Left lobe of liver (tissue), 2 donors: ENCODE data around the gene PCYT2. TPM values are rescaled to one million over a fixed set of nuclear protein-coding genes. Genes with fewer than 3 reads are reported as not detected.
A peak's percentile ranks its signal among the peaks of the same experiment; 100 is the strongest.

Source experiments
- ATAC-seq: fragments of 200-7000 bp; cut with Tn5 transposase; one replicate; pipeline ENCODE4 v1.9.1; 2020; ENCODE audit warnings: mild to moderate bottlenecking, moderate library complexity
- DNase-seq: peaks from one replicate; pipeline ENCODE4 v3.0.0-alpha.2; 2020; ENCODE audit warnings: low spot score
- total RNA-seq: library from RNA; stranded (reverse); gene quantifications from one replicate; pipeline ENCODE4 v1.2.1, GENCODE V29; 2021
- donor health status: DM: no; HTN: no; CAD: no; lungs with moderate emphysema.
- donor health status: DM: no; HTN: yes; CAD: no.

The PCYT2 gene
- total RNA-seq, 1 donor from 2014 or later: 113 TPM

DNA sequence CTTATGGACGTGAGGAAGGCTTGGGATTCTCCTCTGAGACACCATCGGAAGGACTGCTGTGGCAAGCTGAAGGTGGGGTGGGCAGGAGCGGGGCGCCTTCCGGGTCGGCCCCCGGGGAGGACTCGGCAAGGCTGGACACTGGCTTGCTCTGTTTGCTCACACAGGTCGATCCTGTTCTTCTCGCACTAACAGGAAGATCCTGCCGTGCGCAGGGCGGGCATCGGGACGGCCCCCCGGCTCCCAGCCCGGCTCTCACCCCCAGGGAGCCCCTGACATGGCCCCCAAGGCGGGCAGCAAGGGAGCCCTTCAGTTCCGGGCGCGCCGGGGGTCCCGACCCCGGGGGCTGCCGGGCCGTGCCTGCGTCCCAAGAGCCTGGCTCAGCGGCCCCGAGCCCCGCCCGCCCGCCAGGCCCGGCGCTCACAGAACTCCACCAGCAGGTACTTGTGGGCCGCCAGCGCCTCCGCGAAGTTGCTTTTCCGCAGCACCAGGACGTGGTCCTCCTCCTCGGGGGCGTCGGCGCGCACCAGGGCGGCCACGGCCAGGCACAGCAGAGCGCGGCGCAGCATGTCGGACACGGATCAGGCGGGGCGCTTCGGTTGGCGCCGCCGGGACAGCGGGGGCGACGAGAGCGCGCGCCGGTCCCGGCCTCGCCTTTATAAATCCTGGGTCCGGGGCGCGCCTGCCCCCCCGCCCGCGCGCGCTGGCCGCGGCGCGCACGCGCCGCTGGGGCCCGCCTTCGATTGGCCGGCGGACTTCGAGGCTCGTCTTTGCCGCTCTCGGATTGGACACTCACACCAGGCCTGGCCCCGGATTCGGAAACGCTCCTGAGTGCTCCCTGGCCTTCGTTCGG lies 51.1 kb downstream of the PCYT2 start, which contains the start of gene P4HB:
TSS of gene P4HB (minus strand) at position 630 of the 850 bp plus-strand sequence. CDS start at position 566, 64 bp downstream.
- ATAC-seq: peak; percentile 67
- no peak for DNase-seq

GRCh38 chr17:81858967-81859905 lies 52.0 kb downstream of the PCYT2 start:
- DNase-seq (no peak), ATAC-seq (no peak)

DNA sequence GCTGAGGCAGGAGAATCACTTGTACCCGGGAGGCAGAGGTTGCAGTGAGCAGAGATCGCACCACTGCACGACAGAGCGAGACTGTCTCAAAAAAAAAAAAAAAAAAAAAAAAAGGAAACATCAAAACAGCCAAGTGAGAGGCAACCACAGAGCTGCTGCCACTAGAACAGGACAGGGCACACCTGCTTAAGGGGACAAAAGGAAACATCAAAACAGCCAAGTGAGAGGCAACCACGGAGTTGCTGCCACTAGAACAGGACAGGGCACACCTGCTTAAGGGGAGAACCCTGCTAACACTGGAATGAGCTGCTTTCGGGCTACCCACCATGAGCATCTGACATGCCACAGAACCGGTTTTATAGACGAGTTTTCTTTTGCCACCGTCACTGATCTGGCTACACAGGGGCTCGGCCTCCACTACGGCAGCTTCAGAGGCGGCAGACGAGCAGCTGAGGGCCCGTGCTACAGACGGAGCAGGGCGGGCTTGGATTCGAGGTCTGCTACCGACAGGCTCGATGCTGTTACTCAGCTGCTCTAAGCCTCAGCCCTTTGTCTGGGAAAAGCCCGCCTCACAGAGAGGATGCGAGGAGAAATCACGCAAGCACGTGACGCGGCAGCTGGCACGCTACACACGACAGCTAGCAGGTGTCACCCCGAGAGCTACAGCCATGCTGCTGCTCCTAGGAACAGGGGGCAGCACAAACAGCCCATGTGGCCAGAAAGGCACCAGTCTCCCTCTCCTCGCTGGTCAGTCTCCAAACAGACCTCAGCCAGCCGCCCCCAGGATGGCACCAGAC lies 52.8 kb downstream of the PCYT2 start:
- no peak for ATAC-seq

DNA sequence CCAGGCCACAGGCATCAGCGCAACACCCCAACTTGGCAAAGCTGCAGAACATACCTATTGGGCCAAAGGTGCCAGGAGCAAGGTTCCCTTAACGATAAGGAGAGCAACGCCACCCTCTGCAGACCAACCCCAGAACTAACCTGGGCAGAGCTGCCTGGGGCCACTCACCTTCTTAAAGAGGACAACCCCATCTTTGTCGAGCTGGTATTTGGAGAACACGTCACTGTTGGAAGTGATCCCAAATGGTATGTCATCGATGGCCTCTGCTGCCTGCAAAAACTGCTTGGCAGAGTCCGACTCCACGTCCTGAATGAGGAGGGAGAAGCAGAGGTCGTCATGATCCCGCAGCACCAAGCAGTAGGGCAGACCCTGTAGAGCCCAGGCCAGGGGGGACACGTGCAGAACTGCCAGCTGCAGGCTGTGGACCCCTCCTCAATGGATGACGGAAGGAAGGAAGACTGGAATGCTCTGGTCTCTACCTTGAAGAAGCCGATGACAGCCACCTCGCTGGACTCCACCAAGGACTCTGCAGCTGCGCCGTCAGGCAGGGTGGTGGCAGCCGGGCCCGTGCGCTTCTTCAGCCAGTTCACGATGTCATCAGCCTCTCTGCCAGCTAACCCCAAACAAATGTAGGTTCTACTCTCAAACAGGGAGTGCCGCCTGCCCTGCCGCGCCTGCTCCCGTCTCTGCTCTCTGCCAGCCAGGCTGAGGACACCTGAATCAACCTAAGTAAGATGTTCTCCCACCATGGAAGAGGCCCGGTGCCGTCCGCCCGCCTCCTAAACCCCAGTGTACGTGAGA lies 56.0 kb downstream of the PCYT2 start:
- peak; percentile 78 for DNase-seq
- peak; percentile 76 for ATAC-seq

More for the DNA sequence above, 52.8 kb downstream of the PCYT2 start:
- peak; percentile 60 for DNase-seq

DNA sequence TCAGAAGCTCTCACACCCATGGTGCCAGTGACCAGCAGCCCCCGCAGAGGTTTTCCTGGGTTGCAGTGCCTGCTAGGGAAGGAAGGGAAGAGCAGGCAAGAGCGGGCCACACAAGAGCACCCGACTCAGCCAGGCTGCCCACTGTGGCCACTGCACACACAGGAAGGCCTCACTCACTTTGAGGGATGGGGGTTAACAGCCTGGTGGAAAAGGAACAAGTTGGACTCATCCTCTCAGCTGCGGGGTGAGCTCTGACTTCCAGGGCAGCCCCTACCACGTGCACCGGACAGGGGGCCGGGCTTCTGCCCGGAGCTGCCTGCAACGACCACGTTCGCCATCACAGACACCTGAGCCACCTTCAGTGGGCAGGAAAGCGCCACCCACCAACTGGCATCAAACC lies 59.0 kb downstream of the PCYT2 start:
- no peak for ATAC-seq
- no peak for DNase-seq

GRCh38 chr17:81851423-81851822 lies 59.8 kb downstream of the PCYT2 start:
- no peak for ATAC-seq
- no peak for DNase-seq

Other genes starting within 250 kb of the PCYT2 start
- 18.3 TPM for gene OXLD1, start 244.8 kb downstream of the PCYT2 start, total RNA-seq
- 7.0 TPM for gene CCDC137, start 244.7 kb downstream of the PCYT2 start, total RNA-seq
- 5.1 TPM for gene ARL16, start 227.6 kb downstream of the PCYT2 start, total RNA-seq
- 40.3 TPM for gene HGS, start 227.4 kb downstream of the PCYT2 start, total RNA-seq
- 75.7 TPM for gene MRPL12, start 208.0 kb downstream of the PCYT2 start, total RNA-seq
- 105 TPM for gene SLC25A10, start 199.1 kb downstream of the PCYT2 start, total RNA-seq
- gene GCGR, start 107.2 kb downstream of the PCYT2 start, total RNA-seq: 109 TPM
- 17.9 TPM for gene MCRIP1, start 78.1 kb downstream of the PCYT2 start, total RNA-seq
- gene PPP1R27, start 76.3 kb downstream of the PCYT2 start, total RNA-seq: not detected
- gene P4HB, start 50.9 kb downstream of the PCYT2 start, total RNA-seq: 1,392 TPM
- 109 TPM for gene ARHGDIA, start 40.1 kb downstream of the PCYT2 start, total RNA-seq
- 14.5 TPM for gene ALYREF, start 19.8 kb downstream of the PCYT2 start, total RNA-seq
- 95.7 TPM for gene ANAPC11, start 19.7 kb downstream of the PCYT2 start, total RNA-seq
- gene NPB, start 9.2 kb downstream of the PCYT2 start, total RNA-seq: 0.13 TPM
- 18.0 TPM for gene SIRT7, start 6.8 kb upstream of the PCYT2 start, total RNA-seq
- gene MAFG, start 16.3 kb upstream of the PCYT2 start, total RNA-seq: 12.6 TPM
- gene PYCR1, start 25.9 kb upstream of the PCYT2 start, total RNA-seq: 5.2 TPM
- gene MYADML2, start 35.8 kb upstream of the PCYT2 start, total RNA-seq: not detected
- 4.2 TPM for gene NOTUM, start 49.8 kb upstream of the PCYT2 start, total RNA-seq
- 62.9 TPM for gene ASPSCR1, start 66.2 kb upstream of the PCYT2 start, total RNA-seq
- 60.0 TPM for gene CENPX, start 111.5 kb upstream of the PCYT2 start, total RNA-seq
- gene LRRC45, start 111.9 kb upstream of the PCYT2 start, total RNA-seq: 19.4 TPM
- gene RAC3, start 120.3 kb upstream of the PCYT2 start, total RNA-seq: 8.7 TPM
- 1,477 TPM for gene DCXR, start 126.3 kb upstream of the PCYT2 start, total RNA-seq
- 45.8 TPM for gene RFNG, start 140.4 kb upstream of the PCYT2 start, total RNA-seq
- gene GPS1, start 140.5 kb upstream of the PCYT2 start, total RNA-seq: 84.1 TPM
- gene DUS1L, start 154.4 kb upstream of the PCYT2 start, total RNA-seq: 121 TPM
- gene FASN, start 186.8 kb upstream of the PCYT2 start, total RNA-seq: 267 TPM